Activated CD8-positive, alpha-beta memory T cell treated with anti-CD3 and anti-CD28 coated beads for 24 hours (primary cell): Measurements from ENCODE around the gene ASS1.

Experiments
- DNase-seq: peaks from one replicate; pipeline ENCODE4 v3.0.0-alpha.2; 2020

ASS1 gene

GRCh38 chr9:130458027-130458803 lies 13.5 kb downstream of the ASS1 start:
- DNase-seq, result no peak

DNA sequence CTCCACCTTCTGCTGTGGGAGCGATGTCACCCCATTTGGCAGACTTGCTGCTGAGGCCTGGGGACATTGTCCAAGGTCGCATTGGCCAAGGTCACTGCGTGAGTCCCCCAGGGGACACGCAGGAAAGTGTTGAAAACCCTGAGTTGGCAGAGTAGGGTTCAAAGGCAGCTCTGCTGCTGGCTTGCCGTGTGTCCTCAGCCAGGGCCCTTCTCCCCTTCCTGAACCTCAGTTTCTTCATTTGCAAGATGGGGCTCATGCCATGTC lies 14.0 kb downstream of the ASS1 start:
- no peak for DNase-seq

DNA sequence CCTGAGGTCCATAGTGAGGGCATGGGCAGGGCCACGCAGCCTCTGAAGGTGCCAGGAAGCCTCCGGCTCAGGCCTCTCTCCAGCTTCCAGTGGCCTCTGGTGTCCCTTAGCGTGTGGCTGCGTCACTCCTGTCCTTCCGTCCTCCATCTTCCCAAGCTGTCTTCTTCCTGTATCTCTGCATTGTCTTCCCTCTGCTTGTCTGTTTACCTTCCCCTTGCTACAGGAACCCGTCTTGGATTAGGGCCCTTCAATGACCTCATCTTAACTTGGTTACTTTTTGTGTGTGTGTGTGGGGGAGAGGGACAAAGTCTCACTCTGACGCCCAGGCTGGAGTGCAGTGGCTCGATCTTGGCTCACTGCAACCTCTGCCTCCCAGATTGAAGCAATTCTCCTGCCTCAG lies 14.4 kb downstream of the ASS1 start:
- DNase-seq, result no peak

DNA sequence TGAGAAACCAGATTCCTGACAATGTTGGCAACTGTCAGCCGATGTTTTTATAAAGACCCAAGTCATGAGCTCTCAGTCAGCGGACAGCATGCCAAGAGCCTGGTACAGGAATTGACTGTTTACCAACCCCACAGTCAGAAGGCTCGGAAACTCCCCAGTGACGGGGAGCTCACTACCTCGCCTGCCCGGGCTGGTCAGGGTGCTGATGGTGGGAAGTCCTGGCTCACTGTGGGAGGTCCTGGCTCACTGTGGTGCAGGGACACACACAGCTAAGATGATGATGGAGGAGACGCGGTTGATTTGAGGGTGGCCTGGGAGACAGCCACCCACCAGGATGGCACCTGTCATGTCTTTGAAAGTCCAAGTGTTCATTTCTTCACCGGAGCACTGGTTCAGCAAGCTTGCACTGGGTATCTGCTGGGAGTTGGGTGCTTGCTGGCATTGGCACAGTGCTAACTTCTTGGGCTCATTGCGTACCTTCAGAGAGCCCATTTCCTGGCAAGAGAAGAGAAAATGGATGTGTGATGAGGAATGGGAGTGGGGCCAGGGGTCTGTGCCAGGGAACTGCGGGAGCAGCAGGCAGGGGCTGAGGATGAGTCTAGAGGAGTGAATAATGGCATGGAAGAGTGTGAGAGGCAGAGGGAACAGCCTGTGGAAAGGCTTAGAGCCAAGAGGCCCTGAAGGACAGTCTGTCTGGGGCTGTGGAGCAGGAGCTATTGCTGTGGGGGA lies 15.3 kb downstream of the ASS1 start:
- DNase-seq, result no peak

DNA sequence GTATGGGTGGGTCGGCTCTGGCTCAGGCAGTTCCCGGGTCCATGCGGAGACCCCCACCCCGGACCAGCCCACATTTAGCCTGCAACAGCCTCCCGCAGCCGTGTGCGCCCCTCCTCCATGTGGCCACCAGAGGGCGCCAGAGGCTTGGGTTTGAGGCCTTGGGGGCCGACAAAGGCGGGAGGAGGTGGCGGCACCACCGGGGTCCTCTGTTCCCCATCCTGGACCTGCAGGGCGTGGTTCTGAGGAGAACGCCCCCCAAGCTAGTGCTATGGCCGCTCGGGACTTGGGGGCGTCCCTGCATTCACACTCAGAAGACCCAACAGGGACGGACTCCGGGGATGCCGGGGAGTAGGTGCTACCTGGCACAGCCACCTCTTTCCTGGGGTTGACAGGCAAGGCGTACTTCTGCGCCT lies 16.5 kb downstream of the ASS1 start:
- peak; percentile 92 for DNase-seq

- DNase-seq, result no peak
Observed at GRCh38 chr9:130461731-130462130, 17.0 kb downstream of the ASS1 start.

DNA sequence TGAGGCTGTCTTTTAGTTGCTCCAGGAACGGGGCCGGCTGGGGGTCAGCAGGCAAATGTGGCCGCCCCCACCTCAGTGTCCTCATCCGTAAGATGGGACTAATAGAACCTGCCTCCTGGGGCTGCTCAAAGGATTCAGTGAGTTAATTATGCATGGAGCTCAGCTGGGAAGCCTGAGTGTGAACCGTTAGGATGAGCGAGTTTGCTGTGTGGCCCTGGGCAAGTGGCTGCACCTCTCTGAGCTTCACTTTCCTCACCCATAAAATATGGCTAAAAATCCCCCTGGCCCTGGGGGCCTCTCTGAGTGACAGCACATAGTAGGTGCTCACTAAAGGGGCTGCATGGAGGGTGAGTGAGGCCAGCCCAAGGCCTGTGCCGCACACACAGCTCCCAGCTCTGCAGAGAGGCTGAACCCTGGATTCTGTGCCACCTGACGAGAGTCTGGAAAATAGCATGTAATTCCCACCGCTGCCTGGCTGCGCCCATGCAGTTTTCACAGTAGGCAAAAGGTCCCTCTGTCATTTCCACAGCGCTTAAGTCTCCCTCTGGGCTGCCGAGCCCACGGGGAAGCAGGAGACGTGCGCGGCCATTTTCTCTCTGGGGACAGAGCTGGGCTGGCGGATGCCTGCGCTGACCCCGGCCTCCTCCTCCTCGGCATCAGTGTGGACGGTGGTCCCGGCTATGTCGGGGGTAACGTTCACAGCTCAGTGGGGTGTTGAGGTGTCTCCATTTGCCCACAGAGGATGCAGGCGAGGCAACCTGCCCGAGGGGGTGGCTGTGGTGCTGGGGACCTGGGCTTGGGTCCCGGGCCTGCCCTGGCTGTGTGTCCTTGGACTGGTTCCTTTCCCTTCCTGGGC lies 18.2 kb downstream of the ASS1 start:
- no peak for DNase-seq

GRCh38 chr9:130463763-130464745 lies 19.3 kb downstream of the ASS1 start:
- no peak for DNase-seq

DNA sequence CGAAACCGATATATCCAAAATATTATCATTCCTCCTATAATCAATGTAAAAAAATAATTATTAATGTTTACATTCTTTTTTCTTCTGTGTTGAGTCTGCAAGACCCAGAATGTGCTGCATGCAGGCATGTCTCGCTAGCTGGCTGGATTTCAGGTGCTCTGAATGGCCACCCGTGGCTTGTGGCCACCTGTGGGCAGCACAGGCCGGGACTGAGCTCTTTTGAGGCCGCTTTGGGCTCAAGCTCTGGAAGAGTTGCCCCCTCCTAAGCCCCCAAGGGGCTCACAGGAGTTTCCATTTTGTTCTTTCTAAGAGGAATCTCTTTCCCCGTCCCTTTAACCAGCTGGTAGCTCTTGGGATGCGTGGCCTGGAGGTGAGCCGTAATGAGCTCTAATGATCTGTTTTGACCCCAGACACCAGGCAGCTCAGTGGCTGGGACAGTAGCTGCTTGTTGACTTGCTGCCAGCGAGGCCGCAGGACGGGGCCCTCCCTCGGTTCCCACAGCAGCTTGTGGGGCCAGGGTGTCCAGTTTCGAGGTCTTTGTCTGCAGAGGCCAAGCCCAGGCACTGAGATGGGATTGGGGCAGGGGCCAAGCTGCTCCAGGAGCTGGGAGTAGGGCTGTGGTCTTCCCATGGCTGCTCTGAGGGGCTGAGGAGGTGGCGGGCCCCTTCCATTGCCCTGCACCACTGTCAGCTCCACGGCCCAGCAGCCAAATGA lies 20.8 kb downstream of the ASS1 start:
- DNase-seq, result no peak

GRCh38 chr9:130466537-130467217 lies 21.9 kb downstream of the ASS1 start:
- no peak for DNase-seq

DNA sequence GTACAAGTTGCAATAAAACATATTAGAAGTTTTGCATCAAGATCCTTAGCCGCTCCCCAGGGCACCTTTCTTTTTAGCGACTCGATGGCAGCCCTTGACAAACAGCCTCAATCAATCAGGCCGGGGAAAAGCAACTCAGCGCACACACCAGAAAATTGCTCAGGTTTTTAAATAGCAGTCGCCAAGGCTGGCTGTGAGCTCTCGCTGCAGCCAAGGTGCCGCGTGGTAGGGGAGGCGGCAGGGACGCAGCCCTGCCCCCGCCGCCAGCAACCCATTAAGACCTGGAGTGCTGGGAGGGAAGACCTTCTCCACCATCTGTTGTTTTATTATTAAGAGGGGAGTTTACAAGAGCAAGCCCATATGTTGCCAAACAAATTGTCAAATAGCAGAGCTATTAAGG lies 22.6 kb downstream of the ASS1 start:
- DNase-seq, result no peak

GRCh38 chr9:130468566-130468965 lies 23.8 kb downstream of the ASS1 start:
- DNase-seq, result no peak

GRCh38 chr9:130470269-130470668 lies 25.5 kb downstream of the ASS1 start:
- DNase-seq, result no peak

GRCh38 chr9:130470950-130471349 lies 26.2 kb downstream of the ASS1 start:
- DNase-seq, result no peak

DNA sequence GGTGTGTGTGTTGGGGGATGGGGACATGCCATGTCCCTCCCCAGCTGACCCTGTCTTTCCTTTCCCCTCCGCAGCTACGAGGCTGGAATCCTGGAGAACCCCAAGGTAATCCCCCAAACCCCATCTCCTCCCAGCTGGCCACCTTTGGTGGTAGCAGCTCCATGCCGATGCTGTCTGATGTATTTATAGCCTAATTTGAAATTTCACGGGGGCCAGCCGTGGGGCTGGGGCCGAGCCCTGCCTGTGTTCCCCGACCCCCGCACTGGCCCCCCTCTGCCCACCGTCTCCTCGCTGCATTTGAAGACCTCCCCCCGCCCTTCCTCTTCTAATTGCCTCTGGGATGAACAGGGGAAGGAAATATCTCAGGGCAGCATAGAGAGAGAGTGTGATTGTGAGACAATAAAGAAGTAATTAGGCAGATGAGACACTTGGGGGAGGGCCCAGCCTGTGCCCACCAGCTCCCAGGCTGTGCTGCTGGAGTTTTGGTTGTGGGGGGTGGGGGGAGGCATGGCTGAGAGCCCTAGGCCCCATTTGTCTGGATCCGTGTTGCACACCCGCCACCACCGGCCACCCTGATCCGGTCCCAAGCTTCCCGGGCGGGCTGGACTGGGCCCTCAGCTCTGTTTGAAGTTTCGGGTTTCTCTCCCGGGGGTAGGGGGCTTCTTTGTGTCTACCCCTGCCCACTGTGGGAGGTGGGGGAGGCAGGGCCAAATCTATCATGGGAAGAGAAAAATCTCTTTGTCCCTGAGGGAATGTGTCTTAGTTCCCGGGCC lies 26.8 kb downstream of the ASS1 start:
- no peak for DNase-seq

- no peak for DNase-seq
Observed at GRCh38 chr9:130472184-130472705, 27.5 kb downstream of the ASS1 start.

DNA sequence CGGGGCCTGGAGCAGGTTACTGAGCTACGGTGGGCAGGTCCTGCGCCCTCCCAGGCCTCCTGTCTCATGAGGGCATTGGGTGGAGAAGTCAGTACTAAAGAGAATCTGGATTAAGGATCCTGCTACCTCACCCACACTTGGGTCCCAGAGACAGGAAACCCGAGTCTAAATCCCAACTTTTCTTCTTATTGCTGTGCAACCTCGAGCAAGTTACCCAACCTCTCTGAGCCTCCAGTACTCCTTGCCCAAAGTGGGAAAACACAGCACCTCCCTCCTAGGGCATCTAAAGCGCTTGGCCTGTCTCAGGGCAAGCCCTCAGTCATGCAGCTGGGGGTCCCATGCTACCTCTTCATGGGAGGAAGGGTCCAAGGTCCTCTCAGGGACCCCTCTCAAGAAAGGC lies 28.2 kb downstream of the ASS1 start:
- DNase-seq, result no peak

- no peak for DNase-seq
Observed at GRCh38 chr9:130473566-130473965, 28.8 kb downstream of the ASS1 start.

DNA sequence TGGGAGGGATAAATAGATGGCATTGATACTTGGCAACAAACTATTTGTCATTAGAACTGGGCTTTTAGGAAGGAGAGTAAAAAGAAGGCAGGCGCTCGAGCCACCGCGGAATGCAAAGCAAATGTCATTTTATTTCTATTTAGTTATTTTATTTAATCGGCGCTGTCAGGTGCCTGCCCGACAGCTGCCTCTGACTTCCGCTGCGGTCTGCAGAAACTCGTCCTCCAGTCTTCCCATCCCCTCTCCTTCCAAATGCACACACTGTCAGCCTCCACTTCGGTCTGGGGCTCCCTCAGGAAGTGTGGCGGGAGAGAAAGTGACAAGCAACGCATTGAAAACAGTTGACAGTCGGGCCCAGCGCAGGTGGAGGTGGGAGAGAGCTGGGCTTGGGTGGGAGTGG lies 29.3 kb downstream of the ASS1 start:
- DNase-seq, result no peak

DNA sequence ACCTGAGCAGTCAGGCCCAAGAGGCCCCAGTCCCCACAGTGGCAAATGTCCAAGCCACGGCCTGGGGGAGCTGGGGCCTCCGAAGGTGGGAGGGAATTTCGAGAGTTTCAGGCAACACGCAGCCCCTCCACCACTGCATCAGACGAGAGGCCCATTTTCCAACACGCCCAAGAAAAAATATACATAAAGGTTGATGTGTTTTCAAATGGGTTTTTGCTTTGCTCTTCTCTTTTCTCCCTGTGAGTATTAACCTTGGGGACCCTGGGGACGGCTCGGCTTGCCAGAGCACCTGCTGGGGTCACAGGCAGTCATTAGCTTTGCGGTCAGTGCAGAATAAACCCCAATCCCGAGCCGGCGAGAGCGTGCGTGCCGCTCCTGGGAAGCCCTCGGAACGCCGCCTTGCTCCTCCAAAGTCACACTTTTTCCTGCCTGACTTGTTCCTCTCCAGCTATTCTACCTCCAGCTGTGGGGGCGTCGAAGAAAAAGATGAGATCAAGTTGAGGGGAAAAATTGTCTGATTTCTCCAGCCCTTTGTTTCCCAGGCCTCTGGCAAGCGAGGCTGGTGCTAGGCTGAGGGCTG lies 31.5 kb downstream of the ASS1 start:
- DNase-seq, result no peak
